Keratinocyte (primary cell): ENCODE measurements around the gene ACO2. TPM values are rescaled to one million over a fixed set of nuclear protein-coding genes. Genes with fewer than 3 reads are reported as not detected.
A peak's percentile ranks its signal among the peaks of the same experiment; 100 is the strongest.

ENCODE experiments used
- DNase-seq: peaks from one replicate; pipeline ENCODE4 v3.0.0-alpha.2; 2011; ENCODE audit warnings: low read depth, missing footprints, low spot score
- FAIRE-seq: peaks from 2 replicates; lab custom pipeline; 2011; peaks lifted over from hg19 to GRCh38; lab: Jason Lieb, UNC
- H2AFZ ChIP-seq: 2 replicates; pipeline ENCODE4 v1.6.0; 2012; ENCODE audit warnings: low read length, control low read depth, inconsistent platforms; ENCODE audit not compliant: control insufficient read depth
- H3K27ac ChIP-seq: 2 replicates; pipeline ENCODE4 v1.5.1; 2011; ENCODE audit warnings: low read length; ENCODE audit not compliant: control insufficient read depth, insufficient read depth
- H3K27me3 ChIP-seq: 3 replicates; pipeline ENCODE4 v1.6.0; 2011; ENCODE audit warnings: low read length; ENCODE audit not compliant: control insufficient read depth, insufficient read depth; ENCODE audit errors: extremely low read depth
- H3K36me3 ChIP-seq, 2 experiments: 2 replicates in 1 of 2; 3 replicates in 1 of 2; pipeline ENCODE4 v1.5.1; 2011; ENCODE audit warnings: low read length in 2 of 2, mild to moderate bottlenecking in 1 of 2; ENCODE audit not compliant: control insufficient read depth in 2 of 2, insufficient read depth in 2 of 2; ENCODE audit errors: extremely low read depth in 1 of 2
- H3K4me1 ChIP-seq: 3 replicates; pipeline ENCODE4 v1.5.1; 2011; ENCODE audit warnings: low read length; ENCODE audit not compliant: control insufficient read depth, insufficient read depth; ENCODE audit errors: extremely low read depth
- H3K4me2 ChIP-seq: 3 replicates; pipeline ENCODE4 v1.6.0; 2011; ENCODE audit warnings: low read depth, low read length; ENCODE audit not compliant: control insufficient read depth, insufficient read depth; ENCODE audit errors: extremely low read depth
- H3K4me3 ChIP-seq, 3 experiments: fragments of 200-600 bp in 1 of 3; sonication (generic) in 1 of 3; 2 replicates in 2 of 3; 3 replicates in 1 of 3; pipeline ENCODE4 v1.5.1; 2011 to 2016; ENCODE audit warnings: low read length in 3 of 3, mild to moderate bottlenecking in 3 of 3, control low read depth in 2 of 3, inconsistent platforms in 1 of 3, low read depth in 1 of 3, mixed read lengths in 1 of 3, mixed run types in 1 of 3, moderate library complexity in 1 of 3; ENCODE audit not compliant: control insufficient read depth in 2 of 3, insufficient read depth in 2 of 3; ENCODE audit errors: extremely low read depth in 1 of 3
- H3K79me2 ChIP-seq: 2 replicates; pipeline ENCODE4 v1.6.0; 2012; ENCODE audit warnings: low read length; ENCODE audit not compliant: control insufficient read depth, insufficient read depth
- H3K9ac ChIP-seq: 3 replicates; pipeline ENCODE4 v1.6.0; 2011; ENCODE audit warnings: low read length; ENCODE audit not compliant: control insufficient read depth, insufficient read depth; ENCODE audit errors: extremely low read depth
- H3K9me1 ChIP-seq: 3 replicates; pipeline ENCODE4 v1.6.0; 2011; ENCODE audit warnings: low read length; ENCODE audit not compliant: control insufficient read depth, insufficient read depth; ENCODE audit errors: extremely low read depth
- H3K9me3 ChIP-seq: 2 replicates; pipeline ENCODE4 v1.5.1; 2012; ENCODE audit warnings: low read depth, low read length; ENCODE audit not compliant: control insufficient read depth
- H4K20me1 ChIP-seq: 3 replicates; pipeline ENCODE4 v1.6.0; 2011; ENCODE audit warnings: low read length; ENCODE audit not compliant: control insufficient read depth, insufficient read depth; ENCODE audit errors: extremely low read depth
- CTCF ChIP-seq, 3 experiments: IDR thresholded peaks in 1 of 3; conservative IDR thresholded peaks in 1 of 3; optimal IDR thresholded peaks in 1 of 3; 2 replicates in 2 of 3; 3 replicates in 1 of 3; pipeline versions ENCODE3 to v1.5.1; 2011; ENCODE audit warnings: low read length in 3 of 3, mild to moderate bottlenecking in 3 of 3, moderate library complexity in 2 of 3, control low read depth in 1 of 3, inconsistent platforms in 1 of 3; ENCODE audit not compliant: insufficient read depth in 2 of 3; ENCODE audit errors: extremely low read depth in 1 of 3
- EZH2 ChIP-seq: IDR thresholded peaks from one replicate; pipeline ENCODE4 v1.6.1; 2012; ENCODE audit warnings: inconsistent platforms, mild to moderate bottlenecking, low read length, moderate library complexity
- dilution Hi-C: fragments of 300-500 bp; cut with MboI; formaldehyde crosslinking; loops from one replicate; pipeline ENCODE4 v1.7.0; 2020; ENCODE audit warnings: low sequenced_read_pairs; ENCODE audit not compliant: extremely low pct_ligation_motif_present
- polyA plus RNA-seq, 5 experiments: library from polyadenylated mRNA; depleted of rRNA in 3 of 5; stranded (reverse) in 3 of 5; stranded (forward) in 1 of 5; unstranded in 1 of 5; fragments of >200 nt; gene quantifications; 1 replicate in 1 of 5; 2 replicates in 3 of 5; 3 replicates in 1 of 5; pipeline versions ENCODE4 v1.2.1 to v1.2.3, GENCODE V29; 2011 to 2012; ENCODE audit warnings: missing spikeins in 2 of 5, low read depth in 1 of 5, low replicate concordance in 1 of 5

The ACO2 gene
- polyA plus RNA-seq, 1 donor (not counting 4 experiments of a cell fraction or from before 2014, with no cell fraction given): 37.2 TPM

- DNase-seq (no peak), FAIRE-seq (no peak)
- H3K27me3 ChIP-seq: no peaks in the 10 kb centered on the region
- H3K9me3 ChIP-seq: no peaks in the 10 kb centered on the region
- peaks cover 22 to 35% of the 10 kb centered on the region in 2 experiments for H3K36me3 ChIP-seq
- no peaks in the 10 kb centered on the region for H3K9me1 ChIP-seq
- dilution Hi-C loops: no loop called here
- H3K27ac ChIP-seq: no peak overlapping the region
- H3K9ac ChIP-seq: no peak overlapping the region
- H4K20me1 ChIP-seq: no peaks in the 10 kb centered on the region
- peak overlapping the region; percentile 14 for H3K4me2 ChIP-seq
- H3K4me3 ChIP-seq: no peak overlapping the region
- H3K4me1 ChIP-seq: peaks cover 13% of the 10 kb centered on the region
- H2AFZ ChIP-seq: no peak overlapping the region
- no peak for TF ChIP-seq CTCF (optimal IDR thresholded peaks at IDR 0.05 in 1 of 3, IDR thresholded peaks at IDR 0.05 in 1 of 3, conservative IDR thresholded peaks at IDR 0.05 in 1 of 3; ENCODE audit: extremely low read depth in 1 of 3, insufficient read depth in 2 of 3, low read length in 3 of 3)
- no peak for TF ChIP-seq EZH2
- peaks cover 8% of the 10 kb centered on the region for H3K79me2 ChIP-seq
Measured at GRCh38 chr22:41504816-41505215, 35.9 kb downstream of the ACO2 start.

GRCh38 chr22:41505511-41506220 lies 36.7 kb downstream of the ACO2 start:
- H3K27me3 ChIP-seq: no peaks in the 10 kb centered on the region
- FAIRE-seq (no peak), DNase-seq (no peak)
- H4K20me1 ChIP-seq: no peaks in the 10 kb centered on the region
- no peak overlapping the region for H3K4me2 ChIP-seq
- H3K9me3 ChIP-seq: no peaks in the 10 kb centered on the region
- H3K4me3 ChIP-seq: no peak overlapping the region
- no peak overlapping the region for H2AFZ ChIP-seq
- peaks cover 11% of the 10 kb centered on the region for H3K4me1 ChIP-seq
- dilution Hi-C loops: no loop called here
- H3K27ac ChIP-seq: no peak overlapping the region
- no peaks in the 10 kb centered on the region for H3K9me1 ChIP-seq
- peaks cover 25 to 39% of the 10 kb centered on the region in 2 experiments for H3K36me3 ChIP-seq
- no peak overlapping the region for H3K9ac ChIP-seq
- peaks cover 8% of the 10 kb centered on the region for H3K79me2 ChIP-seq
- TF ChIP-seq EZH2 (no peak), CTCF (optimal IDR thresholded peaks at IDR 0.05 in 1 of 3, IDR thresholded peaks at IDR 0.05 in 1 of 3, conservative IDR thresholded peaks at IDR 0.05 in 1 of 3; ENCODE audit: extremely low read depth in 1 of 3, insufficient read depth in 2 of 3, low read length in 3 of 3) (no peak)
